Measurements from ENCODE around the gene DPH3. TPM values are rescaled to one million over a fixed set of nuclear protein-coding genes. Genes with fewer than 3 reads are reported as not detected.
A peak's percentile ranks its signal among the peaks of the same experiment; 100 is the strongest.

DPH3 gene
- total and polyA plus RNA-seq, 8 donors, result 4.1 to 8.8 (median 6.8) TPM

DNA sequence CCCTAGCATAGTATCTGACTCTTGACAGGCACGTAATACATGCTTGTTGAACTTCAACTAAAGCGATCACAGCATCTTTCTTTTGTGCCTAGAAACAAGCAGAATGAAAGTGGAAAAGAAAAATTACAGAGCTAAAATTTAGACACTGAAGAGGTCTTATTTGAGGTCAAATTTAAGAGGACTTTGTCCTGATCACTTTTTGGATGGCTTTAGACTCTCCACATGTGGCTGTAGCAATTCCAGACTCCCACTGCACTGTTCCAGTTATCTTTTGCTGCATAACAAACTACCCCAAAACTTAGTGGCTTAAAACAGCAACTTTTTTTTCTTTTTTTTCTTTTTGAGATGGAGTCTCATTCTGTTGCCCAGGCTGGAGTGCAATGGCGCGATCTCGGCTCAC, 23.5 kb downstream of the DPH3 start:
- intact Hi-C loops (cut with DNase I), result loop anchor here in 1 of 3 donors (10.0 kb wide), 1 partner anchor 186 kb away; no protein-coding TSS in a partner anchor
- FAIRE-seq (no peak), DNase-seq (no peak), ATAC-seq (no peak)
- H3K4me3 ChIP-seq, result no peak overlapping the region
- 92 to 94% methylated on average over 5 of the region's 5 CpGs for WGBS, 2 donors
- H3K36me3 ChIP-seq, result no peaks in the 10 kb centered on the region
- H3K27me3 ChIP-seq, result no peaks in the 10 kb centered on the region
- TF ChIP-seq CTCF (IDR thresholded peaks at IDR 0.05), result no peak
- H3K27ac ChIP-seq, result no peak overlapping the region
- H3K9me3 ChIP-seq, result no peaks in the 10 kb centered on the region
- H3K4me1 ChIP-seq, result no peaks in the 10 kb centered on the region

- H3K4me3 ChIP-seq, result no peak overlapping the region
- intact Hi-C loops (cut with DNase I), result loop anchor here in 1 of 3 donors (10.0 kb wide), 1 partner anchor 186 kb away; no protein-coding TSS in a partner anchor
- no peaks in the 10 kb centered on the region for H3K4me1 ChIP-seq
- H3K27me3 ChIP-seq, result no peaks in the 10 kb centered on the region
- TF ChIP-seq CTCF (IDR thresholded peaks at IDR 0.05), result no peak
- no peak overlapping the region for H3K27ac ChIP-seq
- FAIRE-seq (no peak), ATAC-seq (peak in 3 of 4 donors; percentile 45 to 70 (median 54)), DNase-seq (no peak)
- H3K36me3 ChIP-seq, result no peaks in the 10 kb centered on the region
- H3K9me3 ChIP-seq, result no peaks in the 10 kb centered on the region
- 66 to 74% methylated on average over 6 of the region's 6 CpGs for WGBS, 2 donors
These were observed 24.3 kb downstream of the DPH3 start for GRCh38 chr3:16240229-16241023.

- H3K36me3 ChIP-seq, result no peaks in the 10 kb centered on the region
- H3K4me3 ChIP-seq, result no peak overlapping the region
- TF ChIP-seq CTCF (IDR thresholded peaks at IDR 0.05), result no peak
- FAIRE-seq (no peak), DNase-seq (no peak), ATAC-seq (no peak)
- H3K27ac ChIP-seq, result no peak overlapping the region
- intact Hi-C loops (cut with DNase I), result loop anchor here in 1 of 3 donors (10.0 kb wide), 1 partner anchor 185 kb away; no protein-coding TSS in a partner anchor
- H3K4me1 ChIP-seq, result no peaks in the 10 kb centered on the region
- 82 to 83% methylated on average over 4 of the region's 4 CpGs for WGBS, 2 donors
- no peaks in the 10 kb centered on the region for H3K9me3 ChIP-seq
- no peaks in the 10 kb centered on the region for H3K27me3 ChIP-seq
These were observed 25.0 kb downstream of the DPH3 start for GRCh38 chr3:16239780-16240179.

DNA sequence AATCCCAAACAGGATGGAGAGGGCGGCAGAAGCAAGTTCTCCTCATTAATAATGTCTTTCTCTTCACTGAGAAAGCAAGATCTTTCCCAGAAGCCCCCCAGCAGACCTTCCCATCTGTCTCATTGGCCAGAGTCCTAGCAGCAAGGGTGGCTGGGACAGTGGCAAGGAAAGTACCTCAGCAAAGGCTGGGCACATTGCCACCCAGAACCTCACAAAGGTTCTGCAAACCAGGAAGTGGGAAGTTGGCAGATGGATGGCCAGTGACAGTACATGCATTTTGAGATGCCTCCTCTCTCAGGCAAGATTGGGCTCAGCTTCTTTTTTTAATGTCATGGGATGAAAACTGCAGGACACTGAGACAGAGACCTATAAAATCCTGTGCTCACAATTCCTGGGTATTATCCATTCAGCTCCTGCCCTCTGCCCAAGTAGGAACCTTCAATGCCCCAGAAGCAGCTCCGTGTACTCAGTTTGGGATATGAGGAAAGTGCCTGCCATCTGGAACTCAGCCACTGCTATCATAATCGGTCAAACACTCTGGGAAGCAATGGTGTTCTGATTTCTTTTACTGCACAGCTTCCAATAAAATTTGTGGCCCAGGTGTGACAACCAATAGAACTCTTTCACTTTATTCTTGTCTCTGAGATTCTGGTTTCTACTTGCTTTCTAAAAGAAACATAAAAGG, 25.5 kb downstream of the DPH3 start:
- intact Hi-C loops (cut with DNase I), result no loop called here
- DNase-seq (no peak), ATAC-seq (peak in 2 of 4 donors; percentile 31 to 33), FAIRE-seq (no peak)
- no peaks in the 10 kb centered on the region for H3K9me3 ChIP-seq
- no peaks in the 10 kb centered on the region for H3K36me3 ChIP-seq
- WGBS, 2 donors, result 39 to 46% methylated on average over 3 of the region's 3 CpGs
- TF ChIP-seq CTCF (IDR thresholded peaks at IDR 0.05), result no peak
- no peak overlapping the region for H3K27ac ChIP-seq
- no peaks in the 10 kb centered on the region for H3K4me1 ChIP-seq
- no peak overlapping the region for H3K4me3 ChIP-seq
- no peaks in the 10 kb centered on the region for H3K27me3 ChIP-seq

All from pancreas (tissue), 10 donors.